ENCODE results near the gene IL10RA. TPM values are rescaled to one million over a fixed set of nuclear protein-coding genes. Genes with fewer than 3 reads are reported as not detected.

Gene IL10RA
- total and polyA plus RNA-seq, 2 of the 4 experiments (the other 2 are of a cell fraction): 0.12 TPM; not detected in 1

DNA sequence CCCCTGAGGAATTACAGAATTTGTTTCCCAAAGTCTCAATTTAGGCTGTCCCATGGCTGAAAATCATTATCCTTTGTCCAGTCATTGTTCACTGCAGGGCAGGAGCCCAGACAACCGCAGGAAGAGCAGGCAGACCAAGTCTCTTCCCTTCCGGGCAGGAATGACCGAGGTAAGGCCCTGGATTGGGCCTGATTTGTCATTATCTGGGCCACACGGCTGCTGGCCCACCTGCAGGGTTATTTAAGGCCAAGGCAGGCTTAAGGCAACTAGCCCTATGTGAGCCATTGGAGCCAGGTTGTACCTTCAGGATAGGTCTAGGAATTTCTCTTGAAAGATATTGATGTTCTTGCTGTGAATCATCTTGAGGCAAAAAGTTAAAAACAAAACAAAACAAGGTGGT lies 9.7 kb upstream of the IL10RA start:
- 47% methylated on average over 4 of the region's 4 CpGs; no CpG with 5 or more reads in 1 of the 2 experiments for WGBS, 2 experiments (ENCODE audit: extremely low coverage in 2 of 2, insufficient read length in 1 of 2)
- in situ Hi-C loops (cut with MboI; ENCODE audit: low sequenced_read_pairs): no loop called here
- H3K9me1 ChIP-seq (ENCODE audit: insufficient read depth, low read length): no peaks in the 10 kb centered on the region
- no peak overlapping the region for H3K4me2 ChIP-seq (ENCODE audit: low read depth, low read length)
- no peaks in the 10 kb centered on the region for H4K20me1 ChIP-seq (ENCODE audit: insufficient read depth, low read length)
- no peak overlapping the region for H3K18ac ChIP-seq (ENCODE audit: low read depth, low read length)
- no peak overlapping the region for H4K8ac ChIP-seq (ENCODE audit: low read depth in 2 of 2, low read length in 2 of 2)
- POLR2A ChIA-PET (ENCODE audit: unreplicated experiment): no interaction called here
- dilution Hi-C loops (cut with HindIII; ENCODE audit: low sequenced_read_pairs, unreplicated experiment): no loop called here
- no peak overlapping the region for H3K4ac ChIP-seq (ENCODE audit: low read depth, low read length)
- no peak overlapping the region for H4K5ac ChIP-seq (ENCODE audit: low read depth, low read length)
- no peaks in the 10 kb centered on the region for H3K4me1 ChIP-seq (ENCODE audit: control insufficient read depth, insufficient read depth, low read length)
- DNase-seq: no peak
- CTCF ChIA-PET: no interaction called here
- BruUV-seq (replicated peaks): no TSS peak
- H3K36me3 ChIP-seq (ENCODE audit: control insufficient read depth, insufficient read depth, low read length): no peaks in the 10 kb centered on the region
- H3K4me3 ChIP-seq (ENCODE audit: insufficient read depth, low read depth, low read length): no peak overlapping the region
- no peaks in the 10 kb centered on the region for H3K9me3 ChIP-seq (ENCODE audit: control insufficient read depth, insufficient read depth, low read length)
- no peak overlapping the region for H3K56ac ChIP-seq (ENCODE audit: extremely low read depth, insufficient read depth, low read length)
- no peak overlapping the region for H2BK5ac ChIP-seq (ENCODE audit: low read depth, low read length, poor library complexity, severe bottlenecking)
- H2BK120ac ChIP-seq (ENCODE audit: low read depth, low read length): no peak overlapping the region
- ATAC-seq (ENCODE audit: low read depth): no peak
- no peak overlapping the region for H2BK20ac ChIP-seq (ENCODE audit: low read depth, low read length)
- H3K14ac ChIP-seq (replicated peaks; ENCODE audit: low read depth, low read length): no peak overlapping the region
- no peak overlapping the region for H2BK15ac ChIP-seq (ENCODE audit: low read depth, low read length)
- H4K91ac ChIP-seq (ENCODE audit: insufficient read depth, low read depth, low read length): no peak overlapping the region
- H3K27ac ChIP-seq (ENCODE audit: insufficient read depth, low read length): no peak overlapping the region
- no peaks in the 10 kb centered on the region for H3K79me1 ChIP-seq (ENCODE audit: low read depth in 1 of 2, low read length in 2 of 2)
- no peak overlapping the region for H3K23ac ChIP-seq (ENCODE audit: low read depth, low read length)
- H3K27me3 ChIP-seq (ENCODE audit: control insufficient read depth, insufficient read depth, low read length): no peaks in the 10 kb centered on the region; the same call in 1 of the 2 replicates
- TF ChIP-seq, protein P1, sequence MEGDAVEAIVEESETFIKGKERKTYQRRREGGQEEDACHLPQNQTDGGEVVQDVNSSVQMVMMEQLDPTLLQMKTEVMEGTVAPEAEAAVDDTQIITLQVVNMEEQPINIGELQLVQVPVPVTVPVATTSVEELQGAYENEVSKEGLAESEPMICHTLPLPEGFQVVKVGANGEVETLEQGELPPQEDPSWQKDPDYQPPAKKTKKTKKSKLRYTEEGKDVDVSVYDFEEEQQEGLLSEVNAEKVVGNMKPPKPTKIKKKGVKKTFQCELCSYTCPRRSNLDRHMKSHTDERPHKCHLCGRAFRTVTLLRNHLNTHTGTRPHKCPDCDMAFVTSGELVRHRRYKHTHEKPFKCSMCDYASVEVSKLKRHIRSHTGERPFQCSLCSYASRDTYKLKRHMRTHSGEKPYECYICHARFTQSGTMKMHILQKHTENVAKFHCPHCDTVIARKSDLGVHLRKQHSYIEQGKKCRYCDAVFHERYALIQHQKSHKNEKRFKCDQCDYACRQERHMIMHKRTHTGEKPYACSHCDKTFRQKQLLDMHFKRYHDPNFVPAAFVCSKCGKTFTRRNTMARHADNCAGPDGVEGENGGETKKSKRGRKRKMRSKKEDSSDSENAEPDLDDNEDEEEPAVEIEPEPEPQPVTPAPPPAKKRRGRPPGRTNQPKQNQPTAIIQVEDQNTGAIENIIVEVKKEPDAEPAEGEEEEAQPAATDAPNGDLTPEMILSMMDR (conservative IDR thresholded peaks at IDR 0.05; ENCODE audit: low read depth, low read length): no peak
- no peak for TF ChIP-seq SMC3 (IDR thresholded peaks at IDR 0.05; ENCODE audit: low read depth, low read length)
- no peak for TF ChIP-seq NFE2L2 (IDR thresholded peaks at IDR 0.05; ENCODE audit: low read depth, low read length)
- no peak for TF ChIP-seq MXI1 (IDR thresholded peaks at IDR 0.05; ENCODE audit: borderline replicate concordance, low read depth, low read length)
- H2AK9ac ChIP-seq (replicated peaks; ENCODE audit: low read depth, low read length, poor library complexity): no peak overlapping the region
- intact Hi-C loops (cut with micrococcal nuclease): no loop called here
- no peak overlapping the region for H3K9ac ChIP-seq (ENCODE audit: low read depth, low read length)
- no peak overlapping the region for H2AK5ac ChIP-seq (ENCODE audit: low read depth, low read length)
- H2AFZ ChIP-seq (replicated peaks; ENCODE audit: low read length, poor library complexity): no peak overlapping the region
